Kidney epithelial cell (primary cell): Measurements from ENCODE around the gene EPX. TPM values are rescaled to one million over a fixed set of nuclear protein-coding genes. Genes with fewer than 3 reads are reported as not detected.
A peak's percentile ranks its signal among the peaks of the same experiment; 100 is the strongest.

Experiments used
- DNase-seq: peaks from one replicate; pipeline ENCODE4 v3.0.0-alpha.2; 2010; ENCODE audit warnings: low read depth
- H3K27me3 ChIP-seq: 2 replicates; pipeline ENCODE4 v1.6.0; 2011; ENCODE audit warnings: low read length; ENCODE audit not compliant: control insufficient read depth, insufficient read depth
- H3K36me3 ChIP-seq: 2 replicates; pipeline ENCODE4 v1.5.1; 2011; ENCODE audit warnings: low read length; ENCODE audit not compliant: control insufficient read depth, insufficient read depth
- H3K4me3 ChIP-seq: 2 replicates; pipeline ENCODE4 v1.5.1; 2011; ENCODE audit warnings: low read depth, mild to moderate bottlenecking, control low read depth, low read length
- total RNA-seq: library from RNA; depleted of rRNA; stranded (reverse); fragments of >200 nt; gene quantifications from 2 replicates; pipeline ENCODE4 v1.2.3, GENCODE V29; 2015
- TF ChIP-seq, protein P1 (sequence below): IDR thresholded peaks from 2 replicates; pipeline ENCODE4 v1.5.1; 2011; ENCODE audit warnings: mild to moderate bottlenecking, moderate library complexity, low read length, control low read depth, inconsistent platforms; ENCODE audit not compliant: insufficient read depth, poor library complexity, severe bottlenecking

EPX gene
- total RNA-seq, 1 donor from 2014 or later, result not detected

DNA sequence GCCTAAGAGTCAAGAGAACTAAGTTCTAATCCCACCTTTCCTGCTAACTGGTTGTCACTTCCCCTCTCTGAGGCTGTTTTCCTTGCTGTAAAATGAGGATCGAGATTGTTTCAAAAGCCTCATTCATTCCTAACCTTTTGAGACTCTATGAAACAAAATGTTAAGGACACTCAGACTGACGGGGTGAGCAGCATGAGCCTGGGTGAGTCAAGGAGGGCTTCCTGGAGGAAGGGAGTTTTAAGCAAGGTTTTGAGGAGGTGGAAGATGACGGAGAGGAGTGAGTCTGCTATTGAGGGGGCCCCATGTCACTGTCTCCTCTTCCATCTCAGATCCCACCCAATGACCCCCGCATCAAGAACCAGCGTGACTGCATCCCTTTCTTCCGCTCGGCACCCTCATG is 4.1 kb downstream of the EPX start:
- no peak overlapping the region for H3K4me3 ChIP-seq
- peaks cover 20% of the 10 kb centered on the region for H3K27me3 ChIP-seq
- no peaks in the 10 kb centered on the region for H3K36me3 ChIP-seq
- TF ChIP-seq, protein P1, sequence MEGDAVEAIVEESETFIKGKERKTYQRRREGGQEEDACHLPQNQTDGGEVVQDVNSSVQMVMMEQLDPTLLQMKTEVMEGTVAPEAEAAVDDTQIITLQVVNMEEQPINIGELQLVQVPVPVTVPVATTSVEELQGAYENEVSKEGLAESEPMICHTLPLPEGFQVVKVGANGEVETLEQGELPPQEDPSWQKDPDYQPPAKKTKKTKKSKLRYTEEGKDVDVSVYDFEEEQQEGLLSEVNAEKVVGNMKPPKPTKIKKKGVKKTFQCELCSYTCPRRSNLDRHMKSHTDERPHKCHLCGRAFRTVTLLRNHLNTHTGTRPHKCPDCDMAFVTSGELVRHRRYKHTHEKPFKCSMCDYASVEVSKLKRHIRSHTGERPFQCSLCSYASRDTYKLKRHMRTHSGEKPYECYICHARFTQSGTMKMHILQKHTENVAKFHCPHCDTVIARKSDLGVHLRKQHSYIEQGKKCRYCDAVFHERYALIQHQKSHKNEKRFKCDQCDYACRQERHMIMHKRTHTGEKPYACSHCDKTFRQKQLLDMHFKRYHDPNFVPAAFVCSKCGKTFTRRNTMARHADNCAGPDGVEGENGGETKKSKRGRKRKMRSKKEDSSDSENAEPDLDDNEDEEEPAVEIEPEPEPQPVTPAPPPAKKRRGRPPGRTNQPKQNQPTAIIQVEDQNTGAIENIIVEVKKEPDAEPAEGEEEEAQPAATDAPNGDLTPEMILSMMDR, result no peak
- DNase-seq, result no peak

GRCh38 chr17:58200024-58200633 is 7.6 kb downstream of the EPX start:
- no peaks in the 10 kb centered on the region for H3K36me3 ChIP-seq
- no peak for DNase-seq
- no peak overlapping the region for H3K4me3 ChIP-seq
- peaks cover 15% of the 10 kb centered on the region for H3K27me3 ChIP-seq
- TF ChIP-seq, protein P1, result peak; percentile 70

- DNase-seq, result no peak
- TF ChIP-seq, protein P1, result no peak
- Histone ChIP-seq H3K27me3 (peaks cover 12% of the 10 kb centered on the region), H3K4me3 (no peak overlapping the region), H3K36me3 (no peaks in the 10 kb centered on the region)
Observed at GRCh38 chr17:58202859-58203258, 10.3 kb downstream of the EPX start.

DNA sequence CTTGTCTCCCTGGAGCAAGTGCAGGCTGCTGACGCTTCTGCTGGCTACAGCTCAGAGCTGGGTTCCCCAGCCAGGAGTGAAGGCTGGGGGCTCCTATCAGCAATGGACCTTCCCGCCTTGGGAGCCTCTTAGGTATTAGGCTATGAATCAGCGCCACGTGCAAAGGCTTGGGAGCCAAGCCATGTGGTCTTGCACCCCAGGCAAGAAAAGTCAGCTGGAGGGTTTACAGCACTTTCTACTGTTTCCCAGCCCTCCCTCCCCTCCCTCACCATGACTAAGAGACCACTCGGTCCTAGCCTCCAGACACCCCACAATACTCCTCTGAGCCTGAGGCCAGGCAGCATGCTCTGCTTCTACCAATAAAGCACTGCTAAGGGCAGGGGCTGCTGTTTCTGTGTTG is 12.3 kb downstream of the EPX start:
- Histone ChIP-seq H3K4me3 (no peak overlapping the region), H3K27me3 (peaks cover 4% of the 10 kb centered on the region), H3K36me3 (no peaks in the 10 kb centered on the region)
- TF ChIP-seq, protein P1, result no peak
- DNase-seq, result no peak

DNA sequence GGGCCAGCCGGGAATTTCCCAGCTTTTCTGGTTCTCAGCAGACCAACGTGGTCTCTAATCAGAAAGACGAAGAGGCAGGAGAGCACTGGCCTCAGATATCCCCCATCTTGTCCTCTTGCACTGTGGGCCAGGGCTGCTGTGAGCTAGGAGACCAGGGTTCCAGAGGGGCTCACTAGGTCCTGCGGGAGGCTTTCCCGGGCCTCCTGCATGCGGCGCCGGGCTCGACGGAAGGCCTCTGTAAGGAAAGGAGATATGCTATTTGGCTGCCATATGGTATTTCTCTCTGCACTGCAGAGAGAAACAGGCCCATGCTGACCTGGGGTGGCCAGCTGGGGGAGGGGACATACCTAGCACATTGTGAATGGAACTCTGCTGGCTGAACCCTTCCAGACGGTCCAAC is 13.4 kb downstream of the EPX start:
- Histone ChIP-seq H3K27me3 (no peaks in the 10 kb centered on the region), H3K36me3 (no peaks in the 10 kb centered on the region), H3K4me3 (no peak overlapping the region)
- DNase-seq, result no peak
- TF ChIP-seq, protein P1, result no peak

- Histone ChIP-seq H3K27me3 (no peaks in the 10 kb centered on the region), H3K36me3 (peaks cover 1% of the 10 kb centered on the region), H3K4me3 (no peak overlapping the region)
- DNase-seq, result no peak
- TF ChIP-seq, protein P1, result no peak
Observed at GRCh38 chr17:58207451-58207850, 14.9 kb downstream of the EPX start.
